Measurements from ENCODE around the gene LPP.

Gene LPP

DNA sequence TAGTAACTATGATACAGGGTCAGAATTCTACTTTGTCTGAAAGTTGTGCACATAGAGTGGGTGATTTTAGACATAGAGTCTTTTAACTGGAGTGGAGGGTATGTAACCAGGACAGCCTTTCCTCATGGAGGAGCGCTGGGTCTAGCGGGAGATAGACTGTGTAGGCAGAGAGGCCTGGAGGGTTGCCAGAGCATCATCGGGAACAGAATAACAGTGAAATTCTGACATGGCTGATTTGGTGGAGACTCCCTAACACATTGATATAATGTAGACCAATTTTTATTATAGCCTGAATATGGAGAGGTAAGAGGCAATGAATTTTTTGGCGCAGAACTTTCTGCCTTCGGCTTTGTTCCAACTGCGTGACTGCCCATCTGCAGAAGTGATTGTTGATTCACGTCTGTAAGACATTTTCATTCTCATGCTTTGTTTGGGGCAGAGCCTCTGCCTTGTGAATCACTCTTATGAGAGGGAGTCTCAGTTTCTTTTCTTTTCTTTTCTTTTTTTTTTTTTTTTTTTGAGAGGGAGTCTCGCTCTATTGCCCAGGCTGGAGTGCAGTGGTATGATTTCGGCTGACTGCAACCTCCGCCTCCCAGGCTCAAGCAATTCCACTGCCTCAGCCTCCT lies 16.0 kb downstream of the LPP start:
- Mint-ChIP-seq H3K27me3 (no peaks in the 10 kb centered on the region), H3K9me3 (no peaks in the 10 kb centered on the region), H3K36me3 (ENCODE audit: low read depth) (no peaks in the 10 kb centered on the region), H3K4me1 (peaks cover 48% of the 10 kb centered on the region), H3K4me3 (no peak overlapping the region), H3K27ac (peak overlapping the region; percentile 75)
- ATAC-seq: no peak
- DNase-seq: no peak

DNA sequence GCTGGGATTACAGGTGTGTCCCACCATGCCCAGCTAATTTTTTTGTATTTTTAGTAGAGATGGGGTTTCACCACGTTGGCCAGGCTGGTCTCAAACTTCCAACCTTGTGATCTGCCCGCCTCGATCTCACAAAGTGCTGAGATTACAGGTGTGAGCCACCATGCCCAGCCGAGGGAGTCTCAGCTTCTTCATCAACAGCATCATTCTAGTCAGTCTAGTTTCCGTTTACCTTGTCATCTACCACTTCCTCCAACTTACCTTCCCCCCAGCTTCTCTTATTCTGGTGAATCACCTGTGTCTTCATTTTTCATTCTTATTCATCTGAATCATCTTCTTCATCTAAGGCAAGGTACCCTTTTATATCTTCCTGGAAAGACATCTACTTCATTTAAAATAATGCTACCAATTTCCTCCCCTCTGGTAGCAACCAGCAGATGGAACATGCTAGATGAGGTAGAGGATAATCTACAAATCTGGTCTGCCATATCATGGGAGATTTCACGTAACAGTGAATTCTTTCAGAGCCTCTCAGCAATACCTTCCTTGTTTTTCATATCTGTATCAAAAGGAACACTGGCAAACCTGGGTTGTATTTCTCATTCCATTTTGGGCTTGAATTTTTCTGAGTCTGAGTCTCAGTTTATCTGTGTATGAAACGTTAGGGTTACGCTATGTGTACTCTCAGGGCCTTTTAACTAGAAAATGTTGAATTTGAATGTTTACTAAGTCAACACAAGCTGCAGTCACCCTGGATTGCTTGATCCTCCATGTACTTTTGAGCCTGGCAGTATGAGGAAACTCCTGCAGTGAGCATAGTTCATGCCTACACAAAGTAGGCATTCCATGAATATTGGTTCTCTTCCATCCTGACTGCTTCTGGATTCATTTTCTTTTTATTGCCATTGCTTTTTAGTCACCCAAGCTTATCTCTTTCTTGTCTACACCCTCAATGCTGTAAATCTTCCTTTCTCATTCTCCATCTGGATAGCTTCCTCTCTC lies 16.8 kb downstream of the LPP start:
- ATAC-seq: peak; percentile 77
- H3K9me3 Mint-ChIP-seq: no peaks in the 10 kb centered on the region
- DNase-seq: peak; percentile 27
- H3K4me1 Mint-ChIP-seq: peaks cover 47% of the 10 kb centered on the region
- peaks cover 3% of the 10 kb centered on the region for H3K36me3 Mint-ChIP-seq (ENCODE audit: low read depth)
- peak overlapping the region; percentile 75 for H3K27ac Mint-ChIP-seq
- no peaks in the 10 kb centered on the region for H3K27me3 Mint-ChIP-seq
- H3K4me3 Mint-ChIP-seq: peak overlapping the region; percentile 22

DNA sequence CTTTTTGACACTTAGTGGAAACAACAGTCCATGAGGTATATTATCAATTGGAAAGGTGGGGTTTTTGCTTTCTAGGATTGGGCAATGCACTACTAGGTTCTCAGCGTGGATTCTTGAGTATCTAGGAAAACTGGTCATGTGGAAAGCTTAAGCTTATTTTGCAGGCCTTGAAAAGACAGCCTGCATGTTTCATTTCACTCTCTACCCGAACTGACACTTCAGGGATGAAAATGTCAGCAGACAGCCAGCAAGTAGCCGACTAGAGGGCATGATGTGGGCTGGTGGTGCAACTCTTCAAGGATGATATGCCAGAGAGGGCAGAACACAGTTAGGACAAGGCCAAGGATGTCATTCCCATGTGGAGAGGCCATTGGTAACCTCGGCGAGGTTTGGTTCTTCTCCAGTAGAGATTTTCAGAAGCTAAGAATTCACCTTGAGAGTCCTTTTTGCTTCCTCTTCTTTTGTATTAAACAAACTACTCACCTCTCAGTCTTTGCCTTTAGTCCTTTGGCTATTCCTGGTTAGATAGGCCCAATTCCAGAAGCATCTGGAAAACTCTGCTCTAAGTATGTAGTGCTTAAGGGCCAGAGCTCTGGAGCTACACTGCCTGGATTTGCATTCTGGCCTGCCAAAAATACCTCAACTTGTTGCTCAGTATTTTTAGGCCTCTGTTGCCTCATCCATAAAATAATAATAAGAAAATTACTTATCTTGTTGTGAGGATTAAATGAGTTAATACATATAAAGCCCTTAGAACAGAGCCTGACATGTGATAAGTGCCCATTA lies 17.9 kb downstream of the LPP start:
- DNase-seq (no peak), ATAC-seq (no peak)
- H3K27me3 Mint-ChIP-seq: no peaks in the 10 kb centered on the region
- H3K4me1 Mint-ChIP-seq: peaks cover 43% of the 10 kb centered on the region
- H3K4me3 Mint-ChIP-seq: no peak overlapping the region
- no peaks in the 10 kb centered on the region for H3K9me3 Mint-ChIP-seq
- peaks cover 4% of the 10 kb centered on the region for H3K36me3 Mint-ChIP-seq (ENCODE audit: low read depth)
- H3K27ac Mint-ChIP-seq: no peak overlapping the region

DNA sequence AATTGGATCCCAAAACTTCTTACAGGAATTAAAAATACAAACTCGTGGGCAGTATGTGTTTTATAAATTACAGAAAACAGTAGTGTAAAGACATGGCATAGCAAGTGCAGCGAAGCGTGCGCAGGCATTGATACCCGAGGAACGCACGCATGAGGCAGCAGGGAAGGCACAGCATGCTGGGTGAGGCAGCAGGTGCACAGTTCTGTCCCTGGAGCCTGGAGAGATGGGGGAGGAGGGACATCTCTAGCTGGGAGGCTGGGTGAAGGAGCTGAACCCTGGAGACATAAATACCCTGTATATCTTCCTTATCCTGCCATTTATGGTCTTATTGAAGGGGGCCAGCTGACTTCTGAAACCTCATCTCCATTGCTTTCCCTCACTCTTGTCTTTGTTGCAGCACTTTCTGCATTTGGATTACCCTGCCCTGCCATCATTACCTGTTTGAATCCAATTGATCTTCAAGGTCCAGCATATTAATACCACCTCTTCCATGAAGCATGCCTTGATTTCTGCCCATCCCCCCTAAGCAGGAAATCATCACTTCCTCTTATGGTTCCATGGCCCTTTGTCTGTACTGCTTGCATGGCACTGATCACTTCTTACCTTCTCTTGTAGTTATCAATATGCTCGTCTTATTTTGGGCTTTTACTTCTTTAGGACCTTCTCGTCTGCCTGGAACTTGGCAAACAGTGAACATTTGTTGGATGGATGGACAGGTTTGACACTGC lies 20.5 kb downstream of the LPP start:
- peaks cover 56% of the 10 kb centered on the region for H3K4me1 Mint-ChIP-seq
- no peak for ATAC-seq
- H3K4me3 Mint-ChIP-seq: no peak overlapping the region
- no peaks in the 10 kb centered on the region for H3K9me3 Mint-ChIP-seq
- H3K27me3 Mint-ChIP-seq: no peaks in the 10 kb centered on the region
- no peak for DNase-seq
- H3K27ac Mint-ChIP-seq: no peak overlapping the region
- peaks cover 4% of the 10 kb centered on the region for H3K36me3 Mint-ChIP-seq (ENCODE audit: low read depth)

DNA sequence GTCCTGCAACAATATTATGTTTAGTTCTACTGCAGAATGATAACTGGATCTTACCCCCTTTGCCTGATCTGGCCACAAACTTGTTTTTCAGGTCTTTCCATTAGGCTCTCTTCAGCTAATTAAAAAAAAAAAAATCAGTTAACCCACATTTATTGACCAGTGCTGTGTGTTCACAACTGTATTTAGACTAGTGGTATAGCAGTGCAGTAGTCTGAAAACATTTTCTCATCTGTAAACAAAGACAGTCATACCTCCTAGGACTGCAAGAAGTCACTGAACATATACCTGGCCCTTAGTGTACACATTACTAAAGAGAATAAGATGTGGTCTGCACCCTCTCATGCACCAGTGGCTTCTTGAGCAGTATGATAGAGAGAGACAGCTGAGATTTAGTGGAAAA lies 22.5 kb downstream of the LPP start:
- peaks cover 9% of the 10 kb centered on the region for H3K36me3 Mint-ChIP-seq (ENCODE audit: low read depth)
- no peaks in the 10 kb centered on the region for H3K9me3 Mint-ChIP-seq
- peaks cover 38% of the 10 kb centered on the region for H3K4me1 Mint-ChIP-seq
- H3K27ac Mint-ChIP-seq: no peak overlapping the region
- no peak overlapping the region for H3K4me3 Mint-ChIP-seq
- no peak for DNase-seq
- no peaks in the 10 kb centered on the region for H3K27me3 Mint-ChIP-seq
- ATAC-seq: no peak

DNA sequence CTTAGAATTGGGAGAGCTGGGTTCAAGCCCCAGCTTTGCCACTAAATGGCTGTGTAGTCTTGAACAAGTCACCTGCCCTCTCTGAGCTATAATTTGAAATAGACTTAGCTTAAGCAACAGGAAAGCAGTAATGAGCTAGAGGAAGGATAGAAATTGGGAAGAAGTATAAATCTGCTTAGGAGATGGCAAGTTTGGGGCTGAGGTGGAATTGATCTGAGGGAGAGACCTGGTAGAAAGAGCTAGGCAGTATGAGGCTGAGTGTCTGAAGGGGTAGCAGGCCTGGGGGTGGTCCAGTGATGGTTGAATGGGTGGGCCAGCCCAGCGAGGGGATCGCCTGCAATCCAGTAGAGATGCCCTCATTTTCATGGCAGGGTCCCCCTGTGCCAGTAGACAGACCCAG lies 22.9 kb downstream of the LPP start:
- Mint-ChIP-seq H3K9me3 (no peaks in the 10 kb centered on the region), H3K27ac (no peak overlapping the region), H3K4me1 (peaks cover 37% of the 10 kb centered on the region), H3K36me3 (ENCODE audit: low read depth) (peaks cover 9% of the 10 kb centered on the region), H3K27me3 (no peaks in the 10 kb centered on the region), H3K4me3 (no peak overlapping the region)
- no peak for DNase-seq
- no peak for ATAC-seq

DNA sequence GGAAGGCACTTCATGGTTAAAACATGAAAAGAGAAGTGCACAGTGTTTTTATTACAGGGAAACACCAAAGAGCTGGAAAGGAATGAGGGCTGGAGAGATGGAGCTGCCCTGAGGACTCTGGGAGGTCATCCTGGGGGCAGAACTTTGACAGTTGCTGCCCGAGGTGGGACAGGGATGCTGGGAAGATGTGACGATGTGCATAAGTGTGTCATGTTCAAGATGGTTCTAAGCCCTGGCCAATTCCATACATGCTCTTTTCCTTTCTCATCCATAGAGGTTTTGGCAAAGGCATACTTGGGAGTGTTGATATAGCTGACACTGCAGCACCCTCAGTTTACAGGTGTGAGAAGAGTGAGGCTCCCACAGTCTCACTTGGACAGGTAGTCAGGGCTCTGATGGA lies 23.8 kb downstream of the LPP start:
- no peaks in the 10 kb centered on the region for H3K27me3 Mint-ChIP-seq
- H3K4me1 Mint-ChIP-seq: peaks cover 35% of the 10 kb centered on the region
- ATAC-seq (no peak), DNase-seq (no peak)
- H3K36me3 Mint-ChIP-seq (ENCODE audit: low read depth): peaks cover 9% of the 10 kb centered on the region
- H3K4me3 Mint-ChIP-seq: no peak overlapping the region
- H3K9me3 Mint-ChIP-seq: no peaks in the 10 kb centered on the region
- H3K27ac Mint-ChIP-seq: no peak overlapping the region

DNA sequence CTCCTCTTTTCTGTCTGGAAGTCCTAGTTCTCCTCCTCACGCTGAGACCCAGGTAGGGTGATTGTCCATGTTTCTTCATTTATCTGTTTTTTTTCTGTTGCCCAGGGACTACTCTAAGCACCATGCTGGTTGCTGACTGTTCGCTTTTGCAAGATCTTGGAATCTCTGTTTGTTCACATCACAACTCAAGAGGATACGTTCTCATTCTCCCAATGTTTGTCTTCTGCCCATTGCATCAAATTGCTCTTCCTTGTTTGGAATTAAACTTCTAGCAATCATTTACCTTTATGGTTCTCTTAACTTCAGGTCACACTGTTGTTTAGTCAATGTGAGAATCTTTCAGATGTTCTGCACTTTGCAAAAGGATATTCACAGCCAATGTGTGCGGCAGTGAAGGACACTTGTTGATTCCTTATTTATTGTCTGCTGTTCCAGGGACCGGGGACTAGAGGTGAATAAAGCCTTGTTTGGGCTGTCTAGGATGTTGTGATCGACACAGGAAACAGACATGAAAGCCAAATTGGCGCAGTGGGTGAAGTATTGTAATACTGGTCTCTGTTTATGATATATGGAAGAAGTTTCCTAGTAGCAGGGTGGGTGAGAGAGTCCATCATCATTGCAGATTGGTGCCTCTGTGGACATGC lies 24.5 kb downstream of the LPP start:
- no peak overlapping the region for H3K4me3 Mint-ChIP-seq
- H3K27ac Mint-ChIP-seq: no peak overlapping the region
- H3K9me3 Mint-ChIP-seq: no peaks in the 10 kb centered on the region
- no peak for DNase-seq
- peaks cover 35% of the 10 kb centered on the region for H3K4me1 Mint-ChIP-seq
- H3K27me3 Mint-ChIP-seq: no peaks in the 10 kb centered on the region
- H3K36me3 Mint-ChIP-seq (ENCODE audit: low read depth): peaks cover 9% of the 10 kb centered on the region
- ATAC-seq: no peak

DNA sequence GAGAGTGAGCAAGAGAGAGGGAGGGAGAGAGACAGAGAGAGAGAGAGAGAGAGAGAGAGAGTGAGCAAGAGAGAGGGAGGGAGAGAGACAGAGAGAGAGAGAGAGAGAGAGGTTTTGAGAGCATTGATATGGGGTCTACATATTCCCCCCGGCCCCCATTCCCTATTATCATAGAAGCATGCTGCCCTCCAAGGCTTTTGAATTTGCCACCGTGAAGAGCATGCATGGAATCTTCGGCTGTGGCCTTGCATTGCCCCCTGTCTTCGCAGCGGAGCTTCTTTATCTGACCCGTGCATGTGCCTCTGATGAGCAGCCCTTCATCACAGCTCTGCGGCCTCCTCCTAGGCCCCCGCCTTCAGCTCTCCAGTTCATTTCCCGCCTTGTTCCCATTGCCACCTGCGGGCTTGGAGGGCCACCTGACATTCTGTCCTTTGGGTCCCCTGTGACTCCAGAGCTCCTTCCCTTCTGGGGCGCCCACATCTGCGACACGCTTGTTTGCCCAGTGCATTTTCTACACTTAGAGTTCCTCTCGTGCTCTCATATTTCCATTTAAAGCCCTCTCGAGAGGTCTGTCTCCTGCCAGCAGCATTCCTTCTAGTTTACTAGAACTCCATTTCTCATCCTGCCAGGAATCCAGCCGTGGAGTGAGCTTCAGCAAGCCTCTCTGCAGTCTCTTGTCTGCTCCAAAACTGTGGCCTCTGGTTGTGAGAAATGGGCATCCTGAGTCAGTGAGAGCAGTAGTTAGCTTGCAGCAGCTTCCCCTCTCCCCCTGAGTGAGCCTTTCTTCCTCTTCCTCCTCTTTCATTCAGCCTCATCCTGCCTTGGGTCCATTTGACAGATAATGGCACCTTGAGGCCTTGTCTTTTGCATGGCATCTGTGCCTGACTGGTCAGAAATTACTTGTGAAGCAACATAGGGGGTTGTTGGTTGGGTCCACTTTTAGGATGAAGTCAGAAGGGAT lies 25.3 kb downstream of the LPP start:
- DNase-seq (no peak), ATAC-seq (no peak)
- Mint-ChIP-seq H3K4me1 (peaks cover 31% of the 10 kb centered on the region), H3K9me3 (no peaks in the 10 kb centered on the region), H3K27me3 (no peaks in the 10 kb centered on the region), H3K4me3 (no peak overlapping the region), H3K27ac (no peak overlapping the region), H3K36me3 (ENCODE audit: low read depth) (peaks cover 9% of the 10 kb centered on the region)

DNA sequence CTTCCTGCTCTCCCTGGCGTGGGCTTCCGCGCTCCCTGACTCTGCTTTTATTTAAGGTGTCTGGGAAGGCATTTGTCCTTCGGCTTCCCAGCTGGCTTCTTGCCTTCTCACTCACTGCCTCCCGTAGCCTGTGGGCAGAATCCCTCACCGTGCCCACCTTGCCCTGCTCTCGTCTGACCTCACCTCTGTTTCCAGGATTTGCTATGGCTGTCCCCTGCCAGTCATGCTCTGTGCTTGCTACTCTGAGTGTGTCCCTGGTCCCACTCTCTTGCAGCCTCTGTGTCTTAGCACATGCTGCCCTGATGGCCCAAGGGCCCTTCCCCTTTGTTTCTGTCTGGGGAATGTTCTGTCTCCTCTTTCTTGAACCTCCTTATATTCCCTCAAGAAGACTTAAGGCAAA lies 26.2 kb downstream of the LPP start:
- H3K4me3 Mint-ChIP-seq: no peak overlapping the region
- H3K27me3 Mint-ChIP-seq: no peaks in the 10 kb centered on the region
- no peak overlapping the region for H3K27ac Mint-ChIP-seq
- H3K4me1 Mint-ChIP-seq: peaks cover 26% of the 10 kb centered on the region
- DNase-seq (no peak), ATAC-seq (no peak)
- H3K36me3 Mint-ChIP-seq (ENCODE audit: low read depth): peaks cover 9% of the 10 kb centered on the region
- no peaks in the 10 kb centered on the region for H3K9me3 Mint-ChIP-seq

DNA sequence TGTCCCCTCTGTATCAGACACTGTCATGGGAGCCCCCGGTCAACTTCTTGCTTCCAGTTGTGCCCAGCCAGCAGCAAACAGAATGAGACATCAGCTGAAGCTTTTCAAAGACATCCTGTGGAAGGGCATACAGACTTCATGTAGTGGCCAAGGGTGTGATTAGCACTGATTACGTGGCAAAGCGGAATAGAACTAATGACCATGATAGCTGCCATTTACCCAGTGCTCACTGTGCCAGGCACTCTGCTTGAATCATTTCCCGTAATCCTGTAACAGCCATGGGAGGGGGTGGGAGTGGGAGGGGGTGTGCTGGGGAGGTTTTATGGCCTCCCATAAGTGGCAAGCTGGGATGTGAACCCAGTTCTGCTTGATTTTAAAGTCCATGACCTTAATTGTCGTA lies 29.5 kb downstream of the LPP start:
- no peak for ATAC-seq

DNA sequence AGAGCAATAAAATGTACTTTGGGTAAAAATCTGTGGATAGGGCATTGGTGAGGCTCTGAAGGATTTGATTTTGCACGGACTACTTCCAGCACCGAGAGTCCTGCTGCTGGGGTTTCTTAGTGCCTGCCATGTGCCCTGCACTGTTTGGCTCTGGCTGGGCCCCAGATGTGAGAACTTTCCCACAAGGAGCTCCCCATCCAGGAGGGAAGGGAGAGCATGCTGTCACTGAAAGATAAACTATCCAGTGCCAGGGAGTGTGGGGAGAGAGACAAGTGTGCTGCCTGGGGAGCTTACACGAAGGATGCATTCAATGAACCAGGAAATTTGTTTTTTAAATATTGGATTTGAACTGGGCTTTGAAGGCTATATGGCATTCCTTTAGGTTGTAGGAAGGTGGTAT lies 30.2 kb downstream of the LPP start:
- ATAC-seq: no peak
- H3K4me1 Mint-ChIP-seq: peaks cover 34% of the 10 kb centered on the region
- no peaks in the 10 kb centered on the region for H3K27me3 Mint-ChIP-seq
- H3K4me3 Mint-ChIP-seq: no peak overlapping the region
- no peak for DNase-seq
- no peaks in the 10 kb centered on the region for H3K9me3 Mint-ChIP-seq
- H3K27ac Mint-ChIP-seq: no peak overlapping the region
- H3K36me3 Mint-ChIP-seq (ENCODE audit: low read depth): peaks cover 5% of the 10 kb centered on the region

More for the DNA sequence above, 29.5 kb downstream of the LPP start:
- H3K4me1 Mint-ChIP-seq: peaks cover 31% of the 10 kb centered on the region
- H3K36me3 Mint-ChIP-seq (ENCODE audit: low read depth): peaks cover 5% of the 10 kb centered on the region
- no peaks in the 10 kb centered on the region for H3K9me3 Mint-ChIP-seq
- no peak overlapping the region for H3K4me3 Mint-ChIP-seq
- H3K27me3 Mint-ChIP-seq: no peaks in the 10 kb centered on the region
- DNase-seq: no peak
- no peak overlapping the region for H3K27ac Mint-ChIP-seq

DNA sequence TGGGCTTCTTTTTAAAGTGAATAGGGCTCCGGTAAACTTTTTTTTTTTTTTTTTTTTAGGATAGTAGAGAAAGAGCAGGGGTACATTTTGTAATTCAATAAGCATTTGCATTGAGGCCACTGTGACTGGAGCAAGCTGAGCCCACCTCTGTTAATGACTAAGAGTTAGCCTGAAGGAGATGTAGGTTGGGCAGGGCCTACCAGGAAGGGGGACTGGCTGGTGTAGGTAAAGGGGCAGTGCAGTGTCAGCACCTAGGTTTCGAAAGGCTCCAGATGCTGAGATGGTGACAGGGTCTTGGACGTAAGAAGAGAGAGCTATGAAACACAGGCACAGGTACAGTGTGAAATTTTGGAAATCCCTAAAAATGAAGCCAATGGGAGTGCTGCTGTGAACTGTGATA lies 30.7 kb downstream of the LPP start:
- Mint-ChIP-seq H3K27ac (no peak overlapping the region), H3K4me1 (peaks cover 35% of the 10 kb centered on the region)
- no peak for ATAC-seq

More for the DNA sequence above, 30.7 kb downstream of the LPP start:
- H3K36me3 Mint-ChIP-seq (ENCODE audit: low read depth): peaks cover 5% of the 10 kb centered on the region
- H3K27me3 Mint-ChIP-seq: no peaks in the 10 kb centered on the region
- no peak for DNase-seq
- H3K4me3 Mint-ChIP-seq: no peak overlapping the region
- H3K9me3 Mint-ChIP-seq: no peaks in the 10 kb centered on the region

Measured in activated naive CD8-positive, alpha-beta T cell treated with anti-CD3 and anti-CD28 coated beads, Interleukin-2, amount 50 U/mL, for 24 hours (primary cell).